Bronchial epithelial cell (primary cell): ENCODE data around the gene FAM107A. TPM values are rescaled to one million over a fixed set of nuclear protein-coding genes. Genes with fewer than 3 reads are reported as not detected.

ENCODE experiments used
- DNase-seq: peaks from one replicate; pipeline ENCODE4 v3.0.0-alpha.2; 2010; ENCODE audit warnings: low read depth
- FAIRE-seq: peaks from 2 replicates; lab custom pipeline; 2011; peaks lifted over from hg19 to GRCh38; lab: Jason Lieb, UNC
- H3K27me3 ChIP-seq: 2 replicates; pipeline ENCODE4 v1.5.1; 2011; ENCODE audit warnings: low read length; ENCODE audit not compliant: control insufficient read depth, insufficient read depth
- H3K36me3 ChIP-seq: 2 replicates; pipeline ENCODE4 v1.5.1; 2011; ENCODE audit warnings: low read length; ENCODE audit not compliant: control insufficient read depth, insufficient read depth
- H3K4me3 ChIP-seq: 2 replicates; pipeline ENCODE4 v1.5.1; 2011; ENCODE audit warnings: mild to moderate bottlenecking, low read depth, low read length, control low read depth
- total RNA-seq: library from RNA; depleted of rRNA; stranded (reverse); fragments of >200 nt; gene quantifications from 2 replicates; pipeline ENCODE4 v1.2.1, GENCODE V29; 2014
- TF ChIP-seq, protein P1 (sequence below): IDR thresholded peaks from 2 replicates; pipeline ENCODE4 v1.5.1; 2011; ENCODE audit warnings: mild to moderate bottlenecking, moderate library complexity, low read length, control low read depth, inconsistent platforms; ENCODE audit not compliant: insufficient read depth, severe bottlenecking

The FAM107A gene
- total RNA-seq, 1 donor from 2014 or later = not detected

DNA sequence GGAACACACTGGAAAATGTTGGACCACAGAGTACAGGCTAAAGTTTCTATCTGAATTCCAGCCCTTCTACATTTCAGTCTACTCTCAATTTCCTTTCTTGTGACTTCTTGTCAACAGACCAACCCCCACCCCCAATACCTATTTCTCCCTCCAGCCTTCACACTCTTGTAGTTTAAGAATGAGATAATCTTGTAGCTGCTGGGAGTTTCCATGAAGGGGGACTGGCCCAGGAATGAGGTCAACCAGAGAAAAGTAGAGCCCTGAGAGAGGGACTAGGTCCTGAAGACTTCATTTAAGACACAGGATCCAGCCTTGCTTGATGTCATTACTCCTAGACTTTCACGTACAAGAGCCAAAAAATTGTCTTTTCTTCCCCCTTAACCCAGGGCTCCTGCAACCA lies 29.5 kb upstream of the FAM107A start:
- Histone ChIP-seq H3K4me3 (no peak overlapping the region), H3K27me3 (peaks cover 4% of the 10 kb centered on the region), H3K36me3 (no peaks in the 10 kb centered on the region)
- FAIRE-seq (no peak), DNase-seq (no peak)
- TF ChIP-seq, protein P1, sequence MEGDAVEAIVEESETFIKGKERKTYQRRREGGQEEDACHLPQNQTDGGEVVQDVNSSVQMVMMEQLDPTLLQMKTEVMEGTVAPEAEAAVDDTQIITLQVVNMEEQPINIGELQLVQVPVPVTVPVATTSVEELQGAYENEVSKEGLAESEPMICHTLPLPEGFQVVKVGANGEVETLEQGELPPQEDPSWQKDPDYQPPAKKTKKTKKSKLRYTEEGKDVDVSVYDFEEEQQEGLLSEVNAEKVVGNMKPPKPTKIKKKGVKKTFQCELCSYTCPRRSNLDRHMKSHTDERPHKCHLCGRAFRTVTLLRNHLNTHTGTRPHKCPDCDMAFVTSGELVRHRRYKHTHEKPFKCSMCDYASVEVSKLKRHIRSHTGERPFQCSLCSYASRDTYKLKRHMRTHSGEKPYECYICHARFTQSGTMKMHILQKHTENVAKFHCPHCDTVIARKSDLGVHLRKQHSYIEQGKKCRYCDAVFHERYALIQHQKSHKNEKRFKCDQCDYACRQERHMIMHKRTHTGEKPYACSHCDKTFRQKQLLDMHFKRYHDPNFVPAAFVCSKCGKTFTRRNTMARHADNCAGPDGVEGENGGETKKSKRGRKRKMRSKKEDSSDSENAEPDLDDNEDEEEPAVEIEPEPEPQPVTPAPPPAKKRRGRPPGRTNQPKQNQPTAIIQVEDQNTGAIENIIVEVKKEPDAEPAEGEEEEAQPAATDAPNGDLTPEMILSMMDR = no peak

DNA sequence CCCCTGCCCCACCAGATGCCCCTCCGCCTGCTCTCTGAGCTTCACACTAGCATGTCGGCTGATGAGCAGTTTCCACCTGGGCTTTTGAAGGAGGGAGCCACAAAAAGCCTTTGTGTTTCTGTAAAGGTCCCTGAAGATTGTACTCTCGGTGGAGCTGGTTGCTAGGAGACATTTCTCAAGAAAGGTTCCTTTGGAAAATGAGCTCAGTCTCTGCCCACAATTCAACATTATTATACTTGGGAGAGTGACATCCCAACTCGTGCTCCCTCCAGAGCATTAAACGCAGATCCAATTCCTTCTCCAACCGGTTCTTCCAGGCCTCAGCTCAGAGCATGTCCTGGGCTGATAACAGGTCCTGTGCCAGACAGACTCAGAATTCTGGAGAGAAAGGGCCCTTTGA lies 26.8 kb upstream of the FAM107A start:
- no peaks in the 10 kb centered on the region for H3K36me3 ChIP-seq
- peaks cover 6% of the 10 kb centered on the region for H3K27me3 ChIP-seq
- no peak for FAIRE-seq
- TF ChIP-seq, protein P1 = no peak
- H3K4me3 ChIP-seq = no peak overlapping the region
- DNase-seq = no peak

DNA sequence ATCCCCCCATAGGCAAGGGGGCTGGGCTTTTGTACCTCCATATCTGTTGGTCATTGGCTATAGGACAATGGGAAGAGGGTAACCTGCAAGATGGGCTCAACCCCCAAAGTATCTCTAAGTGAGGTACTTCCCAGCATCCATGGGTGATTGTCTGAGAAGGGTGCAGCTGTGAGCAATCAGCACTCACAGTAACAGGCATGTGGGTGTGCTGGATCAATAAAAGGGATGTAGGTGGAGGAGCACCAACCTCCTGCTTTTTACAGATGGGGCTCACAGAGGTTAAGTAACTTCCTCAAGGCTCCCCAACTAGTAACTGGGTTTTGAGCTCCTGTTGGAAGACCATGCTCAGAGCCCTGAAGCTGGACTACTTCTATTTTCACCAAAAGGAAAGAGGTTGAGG lies 26.4 kb upstream of the FAM107A start:
- H3K4me3 ChIP-seq = no peak overlapping the region
- peaks cover 6% of the 10 kb centered on the region for H3K27me3 ChIP-seq
- FAIRE-seq (no peak), DNase-seq (no peak)
- no peaks in the 10 kb centered on the region for H3K36me3 ChIP-seq
- TF ChIP-seq, protein P1 = no peak

DNA sequence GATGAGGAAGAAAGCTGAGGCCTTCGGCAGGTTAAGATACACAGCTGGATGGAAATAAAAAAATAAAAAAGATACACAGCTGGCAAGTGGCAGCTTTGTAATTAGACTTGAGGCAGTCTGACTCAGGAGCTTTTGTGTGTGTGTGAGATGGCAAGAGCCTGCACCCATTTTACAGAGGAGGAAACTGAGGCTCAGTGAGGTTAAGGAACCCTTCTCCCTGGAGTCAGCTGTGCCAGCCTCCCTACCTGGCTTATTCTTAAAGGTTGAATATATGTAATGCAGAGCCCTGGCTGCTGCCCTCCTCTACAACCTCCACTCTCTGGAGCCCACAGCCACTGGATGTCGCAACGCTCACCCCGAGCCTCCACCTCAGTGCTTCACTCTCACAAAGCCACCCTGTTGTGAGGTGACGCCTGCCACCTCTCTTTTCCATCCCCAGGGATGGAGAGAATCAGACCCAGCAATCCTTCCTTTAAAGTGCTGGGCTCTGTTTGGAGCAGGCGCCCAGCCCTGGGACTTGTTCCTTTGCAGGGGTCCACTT lies 20.6 kb upstream of the FAM107A start:
- DNase-seq = no peak

DNA sequence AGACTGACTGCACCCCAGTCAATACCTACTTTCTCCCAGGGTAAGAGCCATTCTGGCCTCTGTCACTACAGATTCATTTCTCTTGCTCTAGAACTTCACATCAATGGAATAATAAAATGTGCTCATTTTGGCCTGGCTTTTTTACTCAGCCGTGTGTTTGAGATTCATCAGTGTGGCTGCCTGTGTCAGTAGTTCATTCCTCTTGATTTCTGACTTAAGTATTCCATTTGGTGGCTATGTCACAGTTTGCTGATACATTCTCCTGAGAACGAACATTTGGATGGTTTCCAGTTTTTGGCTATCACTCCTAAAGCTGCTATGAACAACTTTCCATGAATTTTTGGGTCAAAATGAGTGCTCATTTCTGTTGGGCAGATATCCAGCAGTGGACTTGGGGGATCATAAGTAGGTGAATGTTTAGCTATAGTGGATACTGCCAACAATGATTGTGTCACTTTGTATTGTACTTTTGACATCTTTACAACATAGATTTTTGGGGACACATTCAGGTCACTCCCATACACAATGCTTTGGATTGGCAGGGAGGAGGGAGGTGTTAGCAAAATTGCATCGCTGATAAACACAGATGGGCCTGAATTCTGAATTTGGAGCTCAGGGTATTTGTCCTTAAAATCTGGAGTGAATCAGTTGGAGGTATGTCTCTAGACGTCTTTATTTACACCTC lies 19.8 kb upstream of the FAM107A start:
- Histone ChIP-seq H3K27me3 (peaks cover 2% of the 10 kb centered on the region), H3K36me3 (no peaks in the 10 kb centered on the region), H3K4me3 (no peak overlapping the region)
- TF ChIP-seq, protein P1 = no peak
- FAIRE-seq (no peak), DNase-seq (no peak)

More for the DNA sequence above, 20.6 kb upstream of the FAM107A start:
- Histone ChIP-seq H3K36me3 (no peaks in the 10 kb centered on the region), H3K4me3 (no peak overlapping the region), H3K27me3 (peaks cover 2% of the 10 kb centered on the region)
- no peak for FAIRE-seq
- TF ChIP-seq, protein P1 = no peak

DNA sequence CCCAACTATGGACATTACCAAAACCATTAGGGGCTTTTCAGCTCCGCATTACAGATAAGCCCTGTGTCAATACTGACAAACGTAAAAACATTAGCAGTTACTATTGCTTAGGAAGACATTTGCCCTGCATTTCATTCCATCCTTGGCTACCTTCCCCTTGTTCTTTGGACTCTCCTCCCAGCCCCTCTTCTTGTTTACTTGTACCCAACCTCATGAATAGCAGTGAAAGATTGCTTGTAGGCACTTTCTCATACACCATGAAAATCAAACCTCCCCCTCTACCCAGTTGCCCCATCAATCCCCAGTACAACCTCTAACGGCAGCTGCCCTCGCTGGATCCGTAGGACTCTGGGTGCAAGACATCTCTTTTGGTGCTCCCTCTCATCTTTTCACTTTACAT lies 16.9 kb upstream of the FAM107A start:
- no peaks in the 10 kb centered on the region for H3K36me3 ChIP-seq
- TF ChIP-seq, protein P1 = no peak
- FAIRE-seq (no peak), DNase-seq (no peak)
- no peak overlapping the region for H3K4me3 ChIP-seq
- no peaks in the 10 kb centered on the region for H3K27me3 ChIP-seq
